GM12864 (cell line): ENCODE measurements around the gene UBL4B.

Experiments
- DNase-seq: peaks from one replicate; pipeline ENCODE4 v3.0.0-alpha.2; 2011; ENCODE audit warnings: low read depth
- H3K4me3 ChIP-seq: 2 replicates; pipeline ENCODE4 v1.5.1; 2011; ENCODE audit warnings: mild to moderate bottlenecking, low read depth, low read length, control low read depth
- TF ChIP-seq, protein P1 (sequence below): IDR thresholded peaks from 2 replicates; pipeline ENCODE4 v1.5.1; 2011; ENCODE audit warnings: low read depth, mild to moderate bottlenecking, moderate library complexity, low read length, control low read depth, inconsistent platforms; ENCODE audit errors: missing control alignments

Gene UBL4B

DNA sequence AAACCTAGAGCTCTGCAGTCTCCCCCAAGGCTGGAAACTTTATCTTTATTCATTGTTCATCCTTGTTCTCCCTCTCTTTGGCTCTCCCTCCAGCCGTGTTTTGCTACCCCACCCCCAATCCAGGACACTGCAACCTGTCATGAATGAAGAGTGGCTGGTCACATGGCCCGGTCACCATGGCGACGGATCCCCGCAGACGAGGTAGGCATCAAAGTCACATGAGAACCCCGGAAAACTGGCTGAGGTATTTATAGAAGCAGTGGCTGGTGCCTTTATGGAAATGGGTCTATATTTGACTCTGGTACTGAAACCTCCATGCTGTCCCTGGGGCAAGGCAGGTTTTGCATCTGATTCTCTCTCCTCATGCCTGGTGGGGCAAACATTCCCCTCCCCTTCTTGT, 24.7 kb downstream of the UBL4B start:
- H3K4me3 ChIP-seq: no peak overlapping the region
- DNase-seq: no peak

DNA sequence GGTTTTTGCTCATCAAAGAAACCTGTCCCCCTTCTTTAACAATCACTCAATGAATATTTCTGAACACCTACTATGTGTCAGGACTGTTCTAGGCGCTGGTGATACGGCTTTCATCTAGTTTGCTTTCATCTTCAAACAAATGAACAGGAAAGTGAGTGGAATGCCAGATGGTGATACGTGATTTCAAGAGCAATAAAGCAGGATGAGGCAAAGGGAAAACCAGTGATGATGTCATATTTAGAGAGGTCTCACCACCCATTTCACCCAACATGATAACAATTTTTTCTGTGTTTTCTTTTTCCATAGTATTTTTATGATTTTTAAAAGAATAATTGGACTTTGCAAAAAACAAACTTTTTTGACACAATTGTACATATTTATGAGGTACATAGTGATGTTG, 26.7 kb downstream of the UBL4B start:
- no peak overlapping the region for H3K4me3 ChIP-seq
- DNase-seq: no peak
- TF ChIP-seq, protein P1, sequence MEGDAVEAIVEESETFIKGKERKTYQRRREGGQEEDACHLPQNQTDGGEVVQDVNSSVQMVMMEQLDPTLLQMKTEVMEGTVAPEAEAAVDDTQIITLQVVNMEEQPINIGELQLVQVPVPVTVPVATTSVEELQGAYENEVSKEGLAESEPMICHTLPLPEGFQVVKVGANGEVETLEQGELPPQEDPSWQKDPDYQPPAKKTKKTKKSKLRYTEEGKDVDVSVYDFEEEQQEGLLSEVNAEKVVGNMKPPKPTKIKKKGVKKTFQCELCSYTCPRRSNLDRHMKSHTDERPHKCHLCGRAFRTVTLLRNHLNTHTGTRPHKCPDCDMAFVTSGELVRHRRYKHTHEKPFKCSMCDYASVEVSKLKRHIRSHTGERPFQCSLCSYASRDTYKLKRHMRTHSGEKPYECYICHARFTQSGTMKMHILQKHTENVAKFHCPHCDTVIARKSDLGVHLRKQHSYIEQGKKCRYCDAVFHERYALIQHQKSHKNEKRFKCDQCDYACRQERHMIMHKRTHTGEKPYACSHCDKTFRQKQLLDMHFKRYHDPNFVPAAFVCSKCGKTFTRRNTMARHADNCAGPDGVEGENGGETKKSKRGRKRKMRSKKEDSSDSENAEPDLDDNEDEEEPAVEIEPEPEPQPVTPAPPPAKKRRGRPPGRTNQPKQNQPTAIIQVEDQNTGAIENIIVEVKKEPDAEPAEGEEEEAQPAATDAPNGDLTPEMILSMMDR: no peak

More for the DNA sequence above, 24.7 kb downstream of the UBL4B start:
- TF ChIP-seq, protein P1: no peak

DNA sequence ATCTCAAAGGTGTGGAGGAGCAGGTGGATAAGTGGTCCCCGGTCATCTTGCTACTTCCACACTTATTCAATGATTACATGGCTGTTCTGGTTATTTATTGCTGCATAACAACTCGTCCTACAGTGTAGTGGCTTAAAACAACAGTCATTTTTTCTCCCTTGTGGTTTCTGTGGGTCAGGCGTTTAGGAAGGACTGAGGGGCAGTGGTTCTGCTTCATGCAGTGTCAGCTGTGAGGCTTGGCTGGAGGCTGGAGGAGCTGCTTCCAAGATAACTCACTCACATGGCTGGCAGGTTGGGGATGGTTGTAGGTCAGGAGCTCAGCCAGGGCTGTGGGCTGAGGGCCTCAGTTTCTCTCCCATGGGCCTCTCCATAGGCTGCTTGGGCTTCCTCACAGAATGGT, 32.1 kb downstream of the UBL4B start:
- no peak overlapping the region for H3K4me3 ChIP-seq
- DNase-seq: no peak
- TF ChIP-seq, protein P1: no peak

DNA sequence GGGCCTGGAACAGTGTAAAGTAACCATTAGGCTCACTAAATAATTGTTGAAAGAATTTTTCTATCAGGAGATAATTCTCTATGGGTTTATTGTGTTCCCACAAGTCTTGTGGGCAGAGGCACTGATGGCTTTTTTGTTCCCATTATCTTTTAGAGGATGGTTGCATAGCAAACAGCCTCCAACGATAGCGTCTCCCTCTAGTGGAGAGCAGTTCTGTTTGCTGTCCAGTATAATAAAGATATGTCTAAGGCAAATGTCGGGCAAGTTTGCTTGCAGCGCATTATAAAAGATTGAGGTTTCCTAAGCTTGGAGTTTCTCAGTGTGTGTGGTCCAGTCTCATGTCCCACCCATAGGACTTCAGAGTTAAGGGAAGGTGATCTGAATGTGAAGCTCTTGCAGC, 36.7 kb downstream of the UBL4B start:
- TF ChIP-seq, protein P1: peak; percentile 38
- H3K4me3 ChIP-seq: no peak overlapping the region
- no peak for DNase-seq

DNA sequence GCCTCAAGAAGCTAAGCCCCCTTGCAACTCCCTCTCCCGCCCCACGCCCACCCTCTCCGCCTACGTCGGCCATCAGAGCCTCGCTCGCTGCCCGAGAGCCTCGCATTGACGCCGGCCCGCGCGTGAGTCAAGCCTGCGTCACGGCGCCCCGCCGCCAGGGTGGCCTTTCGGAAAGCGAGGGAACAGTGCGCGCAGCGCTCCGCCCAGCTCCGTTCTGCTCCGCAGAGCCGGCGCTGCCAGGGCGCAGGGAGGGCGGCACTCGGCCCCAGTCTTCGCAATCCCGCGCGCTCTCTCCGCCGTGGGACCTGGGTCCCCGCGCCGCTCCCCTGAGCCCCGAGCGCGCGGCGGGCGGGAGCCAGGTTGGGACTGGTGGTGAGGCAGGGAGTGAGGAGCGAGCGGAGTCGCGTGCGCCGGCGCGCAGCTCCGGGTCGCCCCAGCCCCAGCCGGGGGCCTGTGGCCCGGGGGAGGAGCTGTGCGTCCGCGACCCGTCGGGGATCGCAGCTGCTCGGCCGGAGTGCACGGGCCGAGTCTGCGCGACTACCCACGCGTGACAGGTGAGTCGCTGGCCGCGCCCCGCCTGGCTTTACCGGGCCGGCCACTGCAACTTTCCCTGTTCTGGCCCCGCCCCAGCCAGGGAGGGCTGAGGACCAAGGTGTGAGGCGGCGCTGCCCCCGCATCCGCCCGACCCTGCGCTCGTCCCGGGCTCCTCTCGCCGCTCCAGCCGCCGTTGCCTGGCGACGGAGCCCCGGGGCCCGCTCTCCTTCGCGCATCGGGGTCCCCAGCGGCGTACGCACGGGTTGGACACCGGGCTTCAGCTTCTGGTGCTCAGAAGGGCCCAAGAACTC, 38.3 kb downstream of the UBL4B start, which contains the start of gene SLC6A17:
SLC6A17 (plus strand) TSS at position 165 of the 845 bp plus-strand sequence. CDS start 16,436 bp downstream, outside the sequence.
- no peak for DNase-seq
- TF ChIP-seq, protein P1: peak; percentile 12
- H3K4me3 ChIP-seq: no peak within 1 kb of the TSS

DNA sequence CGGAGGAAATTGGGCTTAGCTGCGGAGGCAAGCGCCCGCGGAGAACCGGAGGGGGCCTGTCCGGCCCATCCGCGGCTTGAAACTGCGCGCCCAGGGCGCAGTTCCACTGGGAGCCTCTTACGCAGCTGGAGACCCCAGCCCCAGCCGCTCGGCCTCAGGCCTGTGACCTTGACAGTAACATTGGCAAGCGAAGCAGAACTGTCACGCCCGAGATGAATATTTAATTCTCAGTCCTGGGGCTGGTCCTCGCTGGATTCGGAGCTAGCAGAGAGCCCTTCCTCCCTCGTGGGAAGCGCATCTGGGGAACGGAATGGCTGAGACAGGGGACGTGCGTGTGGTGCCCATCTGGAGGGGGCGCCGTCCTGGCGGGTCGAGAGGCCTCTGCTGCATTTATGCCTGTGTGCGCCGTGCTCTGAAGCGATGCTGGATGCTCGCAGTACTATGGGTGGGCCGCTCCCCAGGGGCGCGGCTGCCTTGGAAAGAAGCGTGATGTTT, 39.0 kb downstream of the UBL4B start:
- no peak overlapping the region for H3K4me3 ChIP-seq
- no peak for DNase-seq
- TF ChIP-seq, protein P1: no peak

DNA sequence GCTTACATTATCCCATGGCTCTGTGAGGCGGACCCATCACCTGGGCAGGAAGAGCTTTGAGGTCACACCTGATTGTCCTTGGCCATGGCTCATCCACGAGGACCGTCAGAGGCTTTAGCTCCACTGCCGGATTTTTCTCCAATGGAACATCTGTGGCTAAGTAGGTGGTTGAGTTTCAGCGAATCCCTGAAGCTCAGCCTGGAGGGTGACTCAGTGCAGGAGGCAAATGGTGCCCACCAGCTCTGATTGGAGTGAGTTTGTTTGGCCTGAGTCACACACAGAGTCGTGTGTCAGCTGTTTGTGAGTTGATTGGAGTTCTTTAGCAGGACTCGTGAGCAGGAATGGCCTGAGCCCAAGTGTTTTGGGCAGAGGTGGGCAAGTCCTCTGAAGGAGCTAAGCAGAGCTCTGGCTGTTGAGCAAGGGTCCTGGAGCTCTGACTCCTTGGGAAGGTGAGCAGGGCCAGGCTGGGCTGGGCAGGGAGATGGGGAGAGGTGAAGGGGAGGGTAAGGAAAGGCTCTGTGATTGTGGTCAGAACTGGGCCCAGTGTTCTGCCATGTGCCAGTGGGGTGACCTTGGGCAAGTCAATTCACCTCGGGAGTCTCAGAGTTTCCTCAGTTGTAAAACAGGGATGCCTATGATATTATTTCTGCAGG, 40.0 kb downstream of the UBL4B start:
- TF ChIP-seq, protein P1: no peak
- no peak overlapping the region for H3K4me3 ChIP-seq
- no peak for DNase-seq
